Activated gamma-delta T cell treated with Interleukin-2 at 50 U/mL for 16 hours (primary cell): Measurements from ENCODE around the gene BDP1.
"Not testable (repeated sequence)": the region's sequence is repeated elsewhere in the genome, so short reads cannot be mapped to it uniquely, and the experiment has no call there.

ENCODE experiments used
- DNase-seq: peaks from one replicate; pipeline ENCODE4 v3.0.0-alpha.2; 2020

Gene BDP1

DNA sequence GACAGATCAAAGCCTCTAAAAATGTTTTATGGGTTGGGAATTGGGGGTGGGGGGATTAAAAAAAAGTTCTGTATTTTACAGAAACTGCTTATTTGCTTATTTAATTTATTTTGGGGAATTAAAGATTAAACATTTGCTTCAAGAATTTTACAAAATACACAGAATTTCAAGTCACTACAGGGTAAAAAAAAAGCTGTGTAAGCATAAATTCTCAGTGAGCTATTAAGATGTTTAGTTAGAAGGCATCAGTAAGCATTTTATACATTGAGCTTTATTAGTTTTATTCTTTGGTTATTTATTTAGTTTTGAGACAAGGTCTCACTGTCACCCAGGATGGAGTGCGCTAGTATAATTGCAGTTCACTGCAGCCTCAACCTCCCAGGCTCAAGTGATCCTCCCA is 5.2 kb downstream of the BDP1 start:
- DNase-seq, result no peak

DNA sequence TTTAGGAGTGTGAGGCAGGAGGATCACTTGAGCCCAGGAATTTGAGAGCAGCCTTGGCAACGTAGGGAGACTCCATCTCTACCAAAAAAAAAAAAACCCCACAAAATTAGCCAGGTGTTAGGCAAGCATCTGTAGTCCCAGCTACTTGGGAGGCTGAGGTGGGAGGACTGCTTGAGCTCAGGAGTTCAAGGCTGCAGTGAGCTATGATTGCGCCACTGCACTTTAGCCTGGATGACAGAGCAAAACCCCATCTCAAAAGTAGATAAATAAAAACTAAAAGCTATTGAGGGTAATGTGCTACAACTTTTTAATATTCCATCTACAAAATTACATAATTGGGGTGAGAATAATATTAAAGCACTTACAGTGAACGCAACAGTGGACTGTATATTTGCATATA is 5.9 kb downstream of the BDP1 start:
- no peak for DNase-seq

DNA sequence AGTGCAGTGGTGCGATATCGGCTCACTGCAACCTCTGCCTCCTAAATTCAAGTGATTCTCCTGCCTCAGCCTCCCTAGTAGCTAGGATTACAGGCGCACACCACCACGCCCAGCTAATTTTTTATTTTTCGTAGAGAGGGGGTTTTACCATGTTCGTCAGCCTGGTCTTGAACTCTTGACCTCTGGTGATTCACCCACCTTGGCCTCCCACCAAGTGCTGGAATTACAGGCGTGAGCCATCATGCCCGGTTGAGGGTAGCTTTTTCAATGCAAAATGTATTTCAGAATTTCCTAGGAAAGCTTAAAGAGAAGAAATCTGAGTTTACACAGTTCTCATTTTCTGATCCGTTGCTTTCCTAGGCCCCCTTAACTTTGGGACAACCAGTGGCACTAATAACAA is 15.7 kb downstream of the BDP1 start:
- DNase-seq, result no peak

DNA sequence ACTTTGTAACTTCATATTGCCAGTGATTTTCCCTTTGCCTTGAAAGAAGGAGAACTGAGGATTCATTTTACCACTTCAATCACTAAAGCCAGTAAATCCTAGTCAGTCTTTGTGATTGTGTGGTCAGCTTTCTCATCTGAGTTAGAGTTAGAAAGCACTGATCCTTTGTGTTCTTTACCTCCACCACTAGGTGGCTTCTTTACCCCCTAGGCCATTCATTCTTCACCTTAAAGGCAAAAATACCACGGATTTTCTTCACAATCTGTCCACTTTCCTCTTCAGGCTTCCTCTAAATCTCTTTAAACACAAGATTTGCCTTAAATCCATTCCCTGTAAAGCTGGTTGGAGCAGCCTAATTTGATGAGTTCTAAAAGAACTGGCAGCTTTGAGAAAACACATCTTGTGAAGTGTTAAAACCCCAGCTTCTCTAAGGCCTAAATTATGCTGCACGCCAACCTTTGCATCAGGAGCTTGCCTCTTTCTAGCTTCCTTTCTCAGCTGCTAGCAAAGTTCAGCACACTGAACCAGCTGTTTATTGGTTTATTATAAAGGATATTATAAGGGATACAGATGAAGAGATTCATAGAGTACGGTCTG is 20.4 kb downstream of the BDP1 start:
- DNase-seq, result no peak

DNA sequence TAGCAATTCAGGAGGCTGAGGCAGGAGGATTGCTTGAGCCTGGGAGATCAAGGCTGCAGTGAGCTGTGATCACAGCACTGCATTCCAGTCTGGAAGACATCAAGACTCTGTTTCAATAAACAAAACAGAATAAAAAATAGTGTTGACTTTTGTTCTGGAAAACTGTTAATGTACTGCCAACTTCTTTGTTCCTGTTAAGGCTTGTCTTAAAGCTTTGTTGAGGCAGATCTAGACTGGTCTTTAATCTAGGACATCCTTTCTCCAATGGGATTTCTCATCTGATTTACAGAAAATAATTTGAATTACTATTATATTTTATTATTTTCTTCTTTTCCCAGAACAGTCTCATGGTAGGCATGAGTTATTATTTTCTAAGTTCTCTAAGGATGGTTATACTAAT is 26.0 kb downstream of the BDP1 start:
- DNase-seq, result no peak

DNA sequence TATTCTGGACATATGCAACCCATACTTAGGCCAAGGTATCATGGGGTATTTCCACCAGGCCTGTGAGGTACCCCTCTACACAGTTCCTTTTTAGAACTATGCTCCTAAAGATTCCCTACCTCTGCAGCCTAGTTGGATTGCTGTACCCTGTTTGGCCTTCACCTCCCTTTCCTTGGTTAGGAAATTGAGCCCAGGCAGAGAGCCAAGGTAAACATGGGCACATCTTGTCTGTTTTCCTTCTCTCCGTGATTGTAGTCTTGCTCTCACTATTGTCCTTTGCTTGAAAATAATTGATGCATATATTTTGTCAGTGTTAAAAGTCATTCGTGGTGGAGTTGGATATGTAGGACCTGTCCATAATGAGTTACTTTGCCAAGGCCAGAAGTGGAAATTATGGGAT is 26.7 kb downstream of the BDP1 start:
- DNase-seq, result no peak

DNA sequence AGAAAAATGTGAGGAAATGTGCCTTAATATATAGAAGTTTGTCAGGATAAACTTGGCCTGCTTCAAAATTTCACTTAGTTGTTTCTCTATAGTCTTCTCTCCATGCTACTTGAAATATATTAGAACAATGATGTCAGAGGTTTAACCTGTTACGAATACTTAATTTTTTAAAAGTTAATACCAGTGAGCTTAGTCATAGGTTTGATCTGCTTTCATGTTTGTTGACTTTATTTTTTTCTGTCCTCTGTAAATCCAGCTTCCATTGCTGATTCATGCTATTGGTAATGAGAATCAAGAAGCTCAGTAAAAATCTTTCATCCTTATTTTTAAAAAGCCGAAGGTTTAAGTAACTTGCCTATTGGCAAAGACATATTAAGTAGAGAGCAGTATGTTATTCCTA is 27.9 kb downstream of the BDP1 start:
- no peak for DNase-seq

DNA sequence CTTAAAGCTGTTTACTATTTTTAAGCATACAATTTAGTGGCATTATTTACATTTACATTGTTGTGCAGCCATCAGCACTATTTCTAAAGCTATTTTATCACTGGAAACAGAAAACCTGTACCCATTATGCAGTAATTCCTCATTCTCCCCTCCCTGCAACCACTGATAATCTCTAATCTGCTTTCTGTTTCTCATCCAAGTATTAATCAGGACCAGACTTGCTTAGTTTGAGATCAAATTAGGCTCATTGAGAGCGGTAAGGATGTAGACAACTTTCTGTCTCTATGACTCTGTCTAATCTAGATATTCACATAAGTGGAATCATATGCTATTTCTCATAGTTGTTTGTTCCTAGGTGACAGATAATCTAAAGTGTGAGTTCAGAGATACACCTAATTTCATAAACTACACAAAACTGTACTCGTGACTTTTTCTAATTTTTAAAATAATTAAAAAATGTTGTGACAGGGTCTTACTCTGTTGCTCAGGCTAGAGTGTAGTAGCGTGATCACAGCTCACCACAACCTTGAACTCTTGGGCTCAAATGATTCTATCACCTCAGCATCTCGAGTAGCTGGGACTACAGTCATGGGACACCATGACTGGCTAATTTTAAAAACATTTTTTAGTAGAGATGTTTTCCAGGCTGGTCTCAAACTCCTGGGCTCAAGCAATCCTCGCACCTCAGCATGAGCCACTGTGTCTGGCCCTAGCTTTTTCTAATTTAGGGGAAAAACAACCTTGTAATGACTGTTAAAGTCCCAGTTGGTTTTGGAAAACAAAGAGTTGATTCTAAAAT is 37.6 kb downstream of the BDP1 start:
- DNase-seq, result no peak

DNA sequence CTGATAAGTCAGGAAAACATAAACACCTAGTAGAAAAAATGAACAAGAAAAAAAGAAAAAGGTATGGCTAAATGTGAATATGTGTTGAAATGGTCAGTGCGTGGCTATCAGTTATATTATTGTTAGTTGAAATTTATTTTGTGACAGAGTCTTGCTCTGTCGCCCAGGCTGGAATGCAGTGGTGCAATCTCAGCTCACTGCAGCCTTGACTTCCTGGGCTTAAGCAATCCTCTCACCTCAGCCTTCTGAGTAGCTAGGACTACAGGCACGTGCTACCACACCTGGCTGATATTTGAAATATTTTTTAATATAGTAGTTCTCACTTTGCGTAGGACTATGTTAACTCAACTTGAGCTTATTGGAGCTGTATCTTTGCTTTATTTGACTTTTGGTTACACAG is 38.8 kb downstream of the BDP1 start:
- not testable (repeated sequence) for DNase-seq

DNA sequence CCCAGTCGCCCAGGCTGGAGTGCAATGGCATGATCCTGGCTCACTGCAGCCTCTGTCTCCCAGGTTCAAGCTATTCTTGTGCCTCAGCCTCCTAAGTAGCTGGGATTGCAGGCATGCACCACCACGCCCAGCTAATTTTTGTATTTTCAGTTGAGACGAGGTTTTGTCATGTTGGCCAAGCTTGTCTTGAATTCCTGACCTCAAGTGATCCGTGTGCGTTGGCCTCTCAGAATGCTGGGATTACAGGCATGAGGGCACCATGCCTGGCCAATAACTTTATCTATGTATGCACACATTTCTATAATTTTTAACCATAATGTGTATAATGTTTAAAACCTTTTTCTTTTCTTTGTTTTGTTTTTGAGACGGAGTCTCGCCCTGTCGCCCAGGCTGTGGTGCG is 43.3 kb downstream of the BDP1 start:
- not testable (repeated sequence) for DNase-seq

DNA sequence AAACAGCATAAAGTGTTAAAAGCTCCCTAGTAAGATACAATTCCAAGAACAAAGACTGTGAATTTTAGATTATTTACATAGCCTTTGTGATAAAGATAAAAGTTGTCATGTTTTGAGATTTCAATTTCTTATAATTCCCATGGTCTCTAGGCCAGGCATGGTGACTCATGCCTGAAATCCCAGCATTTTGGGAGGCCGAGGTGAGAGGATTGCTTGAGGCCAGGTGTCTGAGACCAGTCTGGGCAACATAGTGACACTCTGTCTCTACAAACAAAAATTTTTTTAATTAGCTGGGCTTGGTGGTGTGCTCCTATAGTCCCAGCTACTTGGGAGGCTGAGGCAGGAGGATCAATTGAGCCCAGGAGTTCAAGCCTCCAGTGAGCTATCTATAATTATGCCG is 48.1 kb downstream of the BDP1 start:
- no peak for DNase-seq

DNA sequence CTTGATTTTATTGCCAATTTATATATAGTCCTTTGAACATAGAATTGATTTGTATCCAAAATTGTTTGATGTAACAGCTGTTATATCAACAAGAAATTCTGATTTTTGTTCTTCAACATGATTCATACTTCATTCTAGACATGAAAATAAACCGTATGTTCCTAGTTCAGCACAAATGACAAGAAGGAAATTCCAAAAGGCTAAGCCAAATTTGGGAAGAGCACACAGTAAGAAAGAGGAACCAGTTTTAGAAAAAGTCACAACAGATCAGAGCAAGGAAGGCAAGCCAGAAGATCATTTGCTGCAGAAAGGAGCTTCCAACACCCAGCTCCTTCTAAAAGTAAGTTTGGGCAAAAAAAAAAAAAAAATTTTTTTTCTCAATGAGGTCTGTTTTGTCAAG is 66.7 kb downstream of the BDP1 start:
- no peak for DNase-seq

DNA sequence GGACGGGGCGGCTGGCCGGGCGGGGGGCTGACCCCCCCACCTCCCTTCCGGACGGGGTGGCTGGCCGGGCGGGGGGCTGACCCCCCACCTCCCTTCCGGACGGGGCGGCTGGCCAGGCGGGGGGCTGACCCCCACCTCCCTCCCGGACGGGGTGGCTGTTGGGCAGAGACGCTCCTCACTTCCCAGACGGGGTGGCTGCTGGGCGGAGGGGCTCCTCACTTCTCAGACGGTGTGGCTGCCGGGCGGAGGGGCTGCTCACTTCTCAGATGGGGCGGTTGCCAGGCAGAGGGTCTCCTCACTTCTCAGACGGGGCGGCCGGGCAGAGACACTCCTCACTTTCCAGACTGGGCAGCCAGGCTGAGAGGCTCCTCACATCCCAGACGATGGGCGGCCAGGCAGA is 70.2 kb downstream of the BDP1 start:
- DNase-seq, result not testable (repeated sequence)

DNA sequence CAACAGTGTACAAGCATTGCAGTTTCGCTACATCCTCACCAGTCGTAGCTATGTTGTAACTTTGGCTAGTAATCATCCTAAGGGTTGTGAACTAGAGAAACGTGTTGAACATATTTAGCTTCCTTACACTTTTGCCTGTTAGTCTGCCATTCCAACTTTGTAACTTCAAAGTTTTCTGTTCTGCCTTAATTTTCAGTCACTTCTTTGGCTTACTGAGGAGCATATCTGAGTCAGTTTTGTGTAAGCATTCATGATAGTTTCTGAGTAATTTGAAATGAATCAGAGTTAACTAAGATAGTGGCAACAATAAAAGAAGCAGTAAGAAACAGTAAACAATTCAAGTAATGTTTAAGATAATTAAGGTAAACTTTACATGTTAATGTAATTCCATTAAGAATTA is 72.8 kb downstream of the BDP1 start:
- no peak for DNase-seq

DNA sequence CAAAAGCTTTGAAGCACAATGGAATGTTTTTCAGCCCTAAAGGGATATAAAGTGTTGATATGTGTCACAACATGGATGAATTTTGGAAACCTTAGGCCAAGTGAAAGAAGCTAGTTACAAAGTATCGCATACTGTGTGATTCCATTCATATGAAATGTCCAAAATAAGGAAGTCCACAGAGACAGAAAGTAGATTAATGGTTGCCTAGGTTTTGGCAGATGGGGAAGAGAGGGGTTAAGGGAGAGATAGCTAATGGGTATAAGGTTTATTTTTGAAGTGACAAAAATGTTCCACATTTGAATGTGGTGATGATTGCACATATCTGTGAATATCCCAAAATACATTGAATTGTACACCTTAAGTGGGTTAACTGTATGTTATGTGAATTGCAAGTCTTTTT is 74.2 kb downstream of the BDP1 start:
- DNase-seq, result no peak

DNA sequence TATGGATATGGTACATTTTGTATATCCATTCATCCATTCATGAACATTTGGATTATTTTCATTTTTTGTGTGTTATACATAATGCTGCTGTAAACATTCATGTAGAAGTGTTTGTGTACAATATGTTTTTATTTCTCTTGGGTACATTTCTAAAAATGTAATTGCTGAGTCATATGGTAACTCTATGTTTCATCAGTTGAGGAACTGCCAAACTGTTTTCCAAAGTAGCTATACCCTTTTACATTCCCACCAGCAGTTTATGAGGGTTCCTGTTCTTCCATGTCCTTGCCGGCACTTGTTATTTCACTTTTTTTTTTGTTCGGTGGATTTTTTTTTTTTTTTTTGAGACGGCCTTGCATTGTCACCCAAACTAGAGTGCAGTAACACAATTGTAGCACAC is 77.7 kb downstream of the BDP1 start:
- DNase-seq, result no peak

DNA sequence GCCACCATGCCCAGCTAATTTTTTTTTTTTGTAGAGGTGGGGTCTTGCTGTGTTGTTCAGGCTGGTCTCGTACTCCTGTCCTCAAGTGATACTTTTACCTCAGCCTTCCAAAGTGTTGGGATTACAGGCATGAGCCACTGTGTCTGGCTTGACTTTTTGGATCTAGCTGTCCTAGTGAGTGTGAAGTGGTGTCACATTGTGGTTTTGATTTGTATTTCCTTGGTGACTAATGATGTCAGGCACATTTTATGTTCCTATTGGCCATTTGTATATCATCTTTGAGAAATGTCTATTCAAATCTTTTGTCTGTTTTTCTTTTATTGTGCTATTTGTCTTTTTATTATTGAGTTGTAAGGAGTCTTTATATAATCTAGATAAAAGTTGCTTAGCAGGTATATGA is 78.2 kb downstream of the BDP1 start:
- DNase-seq, result no peak

DNA sequence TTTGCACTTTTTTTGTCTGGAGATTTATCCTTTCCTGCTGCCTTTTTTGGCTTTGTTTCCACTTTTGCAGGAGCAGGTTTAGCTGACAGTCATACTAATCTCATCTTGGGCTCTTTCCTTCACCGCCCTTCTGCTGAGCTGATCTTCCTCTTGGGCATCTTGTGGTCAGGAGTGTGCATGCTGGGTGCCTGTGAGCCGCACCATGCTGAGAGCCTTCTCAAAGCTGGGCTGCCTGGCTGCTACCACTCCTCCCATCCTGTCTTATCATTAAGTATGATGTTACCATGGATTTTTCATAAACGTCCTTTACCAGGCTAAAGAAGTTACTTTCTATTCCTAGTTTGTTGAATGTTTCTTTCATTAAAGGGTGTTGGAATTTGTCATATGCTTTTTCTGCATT is 82.2 kb downstream of the BDP1 start:
- no peak for DNase-seq

DNA sequence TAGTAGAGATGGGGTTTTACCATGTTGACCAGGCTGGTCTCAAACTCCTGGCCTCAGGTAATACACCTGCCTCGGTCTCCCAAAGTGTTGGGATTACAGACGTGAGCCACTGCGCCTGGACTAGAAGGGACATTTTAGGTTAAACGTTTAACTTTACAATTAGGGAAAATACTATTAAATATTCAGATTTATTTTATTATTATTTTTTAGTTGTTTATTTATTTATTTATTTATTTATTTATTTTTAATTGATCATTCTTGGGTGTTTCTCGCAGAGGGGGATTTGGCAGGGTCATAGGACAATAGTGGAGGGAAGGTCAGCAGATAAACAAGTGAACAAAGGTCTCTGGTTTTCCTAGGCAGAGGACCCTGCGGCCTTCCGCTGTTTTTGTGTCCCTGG is 95.4 kb downstream of the BDP1 start:
- not testable (repeated sequence) for DNase-seq

DNA sequence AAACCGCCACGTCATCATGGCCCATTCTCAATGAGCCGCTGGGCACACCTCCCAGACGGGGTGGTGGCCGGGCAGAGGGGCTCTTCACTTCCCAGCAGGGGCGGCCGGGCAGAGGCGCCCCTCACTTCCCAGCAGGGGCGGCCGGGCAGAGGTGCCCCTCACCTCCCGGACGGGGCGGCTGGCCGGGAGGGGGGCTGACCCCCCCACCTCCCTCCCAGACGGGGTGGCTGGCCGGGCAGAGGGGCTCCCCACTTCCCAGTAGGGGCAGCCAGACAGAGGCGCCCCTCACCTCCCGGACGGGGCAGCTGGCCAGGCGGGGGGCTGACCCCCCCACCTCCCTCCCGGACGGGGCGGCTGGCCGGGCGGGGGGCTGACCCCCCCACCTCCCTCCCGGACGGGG is 96.1 kb downstream of the BDP1 start:
- DNase-seq, result not testable (repeated sequence)

DNA sequence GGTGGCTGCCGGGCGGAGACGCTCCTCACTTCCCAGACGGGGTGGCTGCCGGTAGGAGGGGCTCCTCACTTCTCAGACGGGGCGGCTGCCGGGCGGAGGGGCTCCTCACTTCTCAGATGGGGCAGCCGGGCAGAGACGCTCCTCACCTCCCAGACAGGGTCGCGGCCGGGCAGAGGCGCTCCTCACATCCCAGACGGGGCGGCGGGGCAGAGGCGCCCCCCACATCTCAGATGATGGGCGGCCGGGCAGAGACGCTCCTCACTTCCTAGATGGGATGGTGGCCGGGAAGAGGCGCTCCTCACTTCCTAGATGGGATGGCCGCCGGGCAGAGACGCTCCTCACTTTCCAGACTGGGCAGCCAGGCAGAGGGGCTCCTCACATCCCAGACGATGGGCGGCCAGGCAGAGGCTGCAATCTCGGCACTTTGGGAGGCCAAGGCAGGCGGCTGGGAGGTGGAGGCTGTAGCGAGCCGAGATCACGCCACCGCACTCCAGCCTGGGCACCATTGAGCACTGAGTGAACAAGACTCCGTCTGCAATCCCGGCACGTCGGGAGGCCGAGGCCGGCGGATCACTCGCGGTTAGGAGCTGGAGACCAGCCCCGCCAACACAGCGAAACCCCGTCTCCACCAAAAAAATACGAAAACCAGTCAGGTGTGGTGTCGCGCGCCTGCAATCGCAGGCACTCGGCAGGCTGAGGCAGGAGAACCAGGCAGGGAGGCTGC is 96.7 kb downstream of the BDP1 start:
- not testable (repeated sequence) for DNase-seq

DNA sequence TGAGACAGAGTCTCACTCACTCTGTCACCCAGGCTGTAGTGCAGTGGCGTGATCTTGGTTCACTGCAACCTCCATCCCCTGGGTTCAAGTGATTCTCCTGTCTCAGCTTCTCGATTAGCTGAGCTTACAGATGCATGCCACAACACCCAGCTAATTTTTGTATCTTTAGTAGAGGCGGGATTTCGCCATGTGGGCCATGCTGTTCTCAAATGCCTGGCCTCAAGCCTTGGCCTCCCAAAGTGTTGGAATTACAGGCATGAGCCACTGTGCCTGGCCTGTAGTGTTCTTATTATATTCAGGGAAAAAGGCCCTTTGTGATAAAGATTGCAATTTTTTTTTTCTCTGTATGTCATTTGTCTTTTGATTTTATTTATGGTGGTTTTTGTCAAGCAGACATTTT is 107.7 kb downstream of the BDP1 start:
- no peak for DNase-seq

DNA sequence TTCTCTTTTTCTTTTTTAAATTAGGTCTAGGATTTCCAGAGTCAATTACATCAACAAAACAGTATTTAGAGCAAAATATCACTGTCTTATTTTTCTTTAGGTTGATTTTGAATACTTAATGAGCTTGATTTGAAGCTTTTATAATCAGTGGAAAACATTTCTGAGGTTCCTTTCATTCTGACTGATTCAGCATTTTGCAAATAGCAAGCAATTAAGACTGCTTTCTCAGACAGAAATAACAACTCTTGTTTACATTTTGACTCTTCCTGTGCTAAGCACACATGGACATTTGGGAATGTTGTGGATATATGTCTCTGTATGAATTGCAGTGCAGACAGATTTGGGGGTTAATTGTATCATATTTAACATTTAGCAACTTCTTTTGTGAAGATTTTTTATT is 109.4 kb downstream of the BDP1 start:
- DNase-seq, result no peak
